Right lobe of liver (tissue), 6 donors: ENCODE data around the gene SNRNP27. TPM values are rescaled to one million over a fixed set of nuclear protein-coding genes. Genes with fewer than 3 reads are reported as not detected.

Experiments used
- ATAC-seq, 4 donors: fragments of 200-7000 bp; cut with Tn5 transposase; one replicate each; pipeline ENCODE4 v1.9.1; 2020; ENCODE audit warnings: mild to moderate bottlenecking in 4 of 4, moderate library complexity in 4 of 4
- DNase-seq, 3 donors: peaks; one replicate each; pipeline ENCODE4 v3.0.0-alpha.2; 2020
- H3K27ac ChIP-seq, 3 donors: fragments of 200-600 bp; one replicate each; pipeline ENCODE4 v1.8.0; 2022
- H3K27me3 ChIP-seq, 2 donors: fragments of 200-600 bp; one replicate each; pipeline ENCODE4 v1.8.0; 2022
- H3K36me3 ChIP-seq, 4 donors: fragments of 200-600 bp; sonication (generic) in 1 of 4; one replicate each; pipeline versions ENCODE4 v1.5.1 to v1.8.0; 2017 to 2022; ENCODE audit warnings: control low read depth in 1 of 4
- H3K4me1 ChIP-seq, 4 donors: fragments of 200-600 bp; sonication (generic) in 1 of 4; one replicate each; pipeline versions ENCODE4 v1.5.1 to v1.8.0; 2017 to 2022; ENCODE audit warnings: control low read depth in 1 of 4
- H3K4me3 ChIP-seq, 3 donors: fragments of 200-600 bp; one replicate each; pipeline ENCODE4 v1.8.0; 2022
- H3K9me3 ChIP-seq, 4 donors: fragments of 200-600 bp; sonication (generic) in 1 of 4; one replicate each; pipeline versions ENCODE4 v1.5.1 to v1.8.0; 2017 to 2022; ENCODE audit warnings: control low read depth in 1 of 4
- POLR2A ChIP-seq: fragments of 450-650 bp; IDR thresholded peaks from one replicate; pipeline ENCODE4 v1.6.1; 2017; ENCODE audit warnings: antibody characterized with exemption, mild to moderate bottlenecking
- WGBS: methylation state at CpG from one replicate; pipeline ENCODE4 v1.1.6; 2018; ENCODE audit warnings: low coverage, low lambda C conversion rate; ENCODE audit not compliant: insufficient coverage; ENCODE audit errors: missing lambda C conversion rate; 5-methylcytosine and 5-hydroxymethylcytosine counted together
- intact Hi-C, 2 donors: fragments of 100-400 bp; cut with DNase I; formaldehyde crosslinking; loops; one replicate each; pipeline versions ENCODE4 v1.11.2 to v1.14.1; 2022
- total RNA-seq, 6 experiments: library from RNA; depleted of rRNA in 2 of 6; stranded (reverse); fragments of >200 nt in 2 of 6; fragmentation: NEBNext Ultra II Directional in 3 of 6; extraction: Animal tissue kit (Norgen Biotek cat#: 25700) in 3 of 6; gene quantifications; one replicate each; pipeline versions ENCODE4 v1.1.0 to v1.2.4, GENCODE V29; 2016 to 2023
- TF ChIP-seq, protein P1 (sequence below), 4 donors: fragments of 200-600 bp in 3 of 4; fragments of 450-650 bp in 1 of 4; IDR thresholded peaks; one replicate each; pipeline versions ENCODE4 v1.5.1 to v1.8.0; 2016 to 2022; ENCODE audit warnings: antibody characterized with exemption in 4 of 4, mild to moderate bottlenecking in 2 of 4
- donor health status: DM: no; HTN: yes; CAD: no.
- donor health status: DM: no; HTN: no; CAD: no.
- donor health status: DM: no; HTN: no; CAD: no.
- donor health status: DM: no; HTN: yes; CAD: no.
- donor health status: DM: no; HTN: yes; CAD: no.

Gene SNRNP27
- total RNA-seq, 6 experiments from 2014 or later: 12.1 to 37.7 (median 17.2) TPM

DNA sequence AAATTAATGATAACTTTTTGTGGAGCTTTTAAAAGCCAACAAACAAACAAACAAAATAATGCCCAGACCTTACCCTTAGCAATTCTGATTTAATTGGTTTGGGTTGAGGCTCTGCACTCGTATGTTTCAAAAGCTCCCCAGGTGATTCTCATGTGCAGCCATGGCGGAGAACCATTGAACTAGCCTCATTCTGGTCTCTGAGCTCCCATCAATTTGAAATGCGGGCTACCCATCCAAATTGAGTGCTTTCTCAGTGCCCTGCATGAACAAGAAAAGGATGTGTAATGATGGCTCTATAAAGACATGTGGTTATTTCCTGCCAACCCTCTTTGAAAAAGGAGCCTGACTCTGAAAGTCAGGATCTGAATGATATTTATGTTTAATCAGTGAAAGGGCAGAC is 29.4 kb downstream of the SNRNP27 start:
- Histone ChIP-seq H3K9me3 (no peaks in the 10 kb centered on the region), H3K36me3 (peaks cover 0 to 54% (median 7%) of the 10 kb centered on the region in 4 donors), H3K27ac (no peak overlapping the region), H3K4me1 (peaks cover 0 to 15% (median 0%) of the 10 kb centered on the region in 4 donors), H3K27me3 (no peaks in the 10 kb centered on the region), H3K4me3 (no peak overlapping the region)
- intact Hi-C loops: no loop called here
- WGBS: 93% methylated on average over 2 of the region's 3 CpGs
- no peak for ATAC-seq
- TF ChIP-seq POLR2A: no peak
- TF ChIP-seq, protein P1, sequence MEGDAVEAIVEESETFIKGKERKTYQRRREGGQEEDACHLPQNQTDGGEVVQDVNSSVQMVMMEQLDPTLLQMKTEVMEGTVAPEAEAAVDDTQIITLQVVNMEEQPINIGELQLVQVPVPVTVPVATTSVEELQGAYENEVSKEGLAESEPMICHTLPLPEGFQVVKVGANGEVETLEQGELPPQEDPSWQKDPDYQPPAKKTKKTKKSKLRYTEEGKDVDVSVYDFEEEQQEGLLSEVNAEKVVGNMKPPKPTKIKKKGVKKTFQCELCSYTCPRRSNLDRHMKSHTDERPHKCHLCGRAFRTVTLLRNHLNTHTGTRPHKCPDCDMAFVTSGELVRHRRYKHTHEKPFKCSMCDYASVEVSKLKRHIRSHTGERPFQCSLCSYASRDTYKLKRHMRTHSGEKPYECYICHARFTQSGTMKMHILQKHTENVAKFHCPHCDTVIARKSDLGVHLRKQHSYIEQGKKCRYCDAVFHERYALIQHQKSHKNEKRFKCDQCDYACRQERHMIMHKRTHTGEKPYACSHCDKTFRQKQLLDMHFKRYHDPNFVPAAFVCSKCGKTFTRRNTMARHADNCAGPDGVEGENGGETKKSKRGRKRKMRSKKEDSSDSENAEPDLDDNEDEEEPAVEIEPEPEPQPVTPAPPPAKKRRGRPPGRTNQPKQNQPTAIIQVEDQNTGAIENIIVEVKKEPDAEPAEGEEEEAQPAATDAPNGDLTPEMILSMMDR (IDR thresholded peaks at IDR 0.05): no peak
- DNase-seq: no peak

DNA sequence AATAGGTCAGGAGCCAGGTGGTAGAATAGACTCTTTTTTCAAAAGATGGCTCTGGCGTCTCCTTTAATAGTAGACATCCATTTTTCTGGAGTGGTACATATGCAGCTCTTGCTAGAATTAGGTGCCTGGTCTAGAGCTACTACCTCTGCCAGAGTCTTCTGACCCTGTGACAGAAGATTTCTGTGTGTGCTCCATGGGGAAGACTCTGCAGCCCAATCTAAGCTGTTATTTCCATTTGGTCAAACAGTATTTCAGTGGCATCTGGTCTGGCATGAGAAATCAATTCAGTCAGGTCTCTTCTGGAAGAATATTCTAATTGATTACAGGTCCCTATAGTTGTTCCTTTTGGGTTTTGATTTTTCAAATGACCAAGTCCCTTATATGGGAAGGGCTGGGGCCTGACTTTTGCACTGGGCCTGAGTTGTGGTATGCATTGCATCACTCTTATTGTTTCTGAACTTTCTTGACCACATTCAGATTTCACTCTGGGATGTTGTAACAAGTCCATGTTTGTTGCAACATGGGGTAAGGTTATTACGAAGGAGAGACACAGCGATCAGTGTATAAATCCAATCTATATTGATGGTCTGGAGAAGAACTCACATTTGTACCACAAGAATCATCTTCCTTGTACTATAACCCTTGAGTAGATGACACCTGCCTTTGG is 33.2 kb downstream of the SNRNP27 start:
- H3K27ac ChIP-seq: peak overlapping the region in 2 of 3 donors; percentile 42 to 81
- no peak for DNase-seq
- H3K9me3 ChIP-seq: no peaks in the 10 kb centered on the region
- peaks cover 0 to 24% (median 0%) of the 10 kb centered on the region in 4 donors for H3K36me3 ChIP-seq
- no peak overlapping the region for H3K4me3 ChIP-seq
- H3K4me1 ChIP-seq: peaks cover 0 to 15% (median 0%) of the 10 kb centered on the region in 4 donors
- peak; percentile 86 to 94 (median 90) for ATAC-seq
- WGBS: 43% methylated on average over 3 of the region's 3 CpGs
- no peaks in the 10 kb centered on the region for H3K27me3 ChIP-seq
- TF ChIP-seq POLR2A: no peak
- TF ChIP-seq, protein P1 (IDR thresholded peaks at IDR 0.05): no peak
- intact Hi-C loops: no loop called here

DNA sequence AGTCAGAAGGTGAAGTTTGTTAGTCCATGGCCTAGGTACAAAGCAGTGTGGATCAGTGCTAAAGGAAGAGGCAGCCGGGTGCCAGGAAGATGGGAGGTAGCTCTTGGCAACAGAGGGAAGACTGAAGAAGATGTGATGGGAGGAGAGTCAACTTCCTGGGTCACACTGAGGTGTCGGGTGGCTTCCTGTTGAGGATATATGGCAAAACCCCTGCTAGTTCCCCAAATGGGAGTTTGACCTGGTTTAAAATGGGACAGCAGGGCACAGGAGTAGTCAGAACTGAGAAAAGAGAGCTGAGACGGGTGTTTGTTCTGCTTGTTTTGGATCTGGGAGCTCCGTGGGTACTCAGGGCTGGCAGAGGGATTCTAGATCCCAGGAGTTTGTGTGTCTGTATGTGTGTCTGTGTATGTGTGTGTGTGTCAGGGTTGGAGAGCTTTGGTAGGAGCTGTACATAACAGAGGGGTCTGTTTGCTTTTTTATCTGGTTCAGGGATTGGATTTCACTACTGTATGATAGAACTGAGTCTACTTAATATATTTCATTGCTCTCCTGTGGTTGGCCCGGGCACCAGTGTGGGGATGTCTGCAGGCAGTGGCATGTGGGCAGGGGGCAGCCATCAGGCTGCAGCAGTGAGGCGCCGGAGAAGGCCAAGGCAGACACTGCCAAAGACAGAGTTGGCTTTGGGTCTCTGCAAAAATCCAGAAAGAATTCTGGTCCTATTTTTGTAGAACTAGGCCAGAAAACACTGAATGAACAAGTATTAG is 38.3 kb downstream of the SNRNP27 start:
- ATAC-seq (no peak), DNase-seq (no peak)
- peaks cover 0 to 17% (median 4%) of the 10 kb centered on the region in 4 donors for H3K36me3 ChIP-seq
- intact Hi-C loops: loop anchor here in 1 of 2 donors (10.0 kb wide), 1 partner anchor 133 kb away; no protein-coding TSS in a partner anchor
- no peaks in the 10 kb centered on the region for H3K27me3 ChIP-seq
- no peak overlapping the region for H3K4me3 ChIP-seq
- no peak overlapping the region for H3K27ac ChIP-seq
- 95% methylated on average over 4 of the region's 7 CpGs for WGBS
- no peak for TF ChIP-seq POLR2A
- TF ChIP-seq, protein P1 (IDR thresholded peaks at IDR 0.05): no peak
- H3K9me3 ChIP-seq: no peaks in the 10 kb centered on the region
- peaks cover 0 to 19% (median 0%) of the 10 kb centered on the region in 4 donors for H3K4me1 ChIP-seq

DNA sequence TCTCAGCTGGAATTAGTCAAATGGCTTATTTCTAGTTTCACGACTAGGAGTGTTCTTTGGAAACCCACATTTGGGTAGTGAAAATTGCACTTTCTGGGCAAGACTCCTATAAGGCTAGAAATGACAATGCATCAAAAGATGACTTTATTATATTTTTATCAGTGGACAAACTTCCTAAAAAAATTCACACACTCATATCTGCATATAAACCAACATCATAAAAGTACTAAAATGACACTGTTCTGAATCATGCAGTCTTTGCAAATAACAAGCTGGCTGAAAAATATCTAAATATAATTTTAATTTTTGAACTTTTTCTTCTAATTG is 38.8 kb downstream of the SNRNP27 start:
- H3K36me3 ChIP-seq: peaks cover 0 to 23% (median 7%) of the 10 kb centered on the region in 4 donors
- TF ChIP-seq, protein P1 (IDR thresholded peaks at IDR 0.05): no peak
- TF ChIP-seq POLR2A: no peak
- H3K27me3 ChIP-seq: no peaks in the 10 kb centered on the region
- no peak overlapping the region for H3K4me3 ChIP-seq
- no peak overlapping the region for H3K27ac ChIP-seq
- intact Hi-C loops: loop anchor here in 1 of 2 donors (10.0 kb wide), 1 partner anchor 132 kb away; no protein-coding TSS in a partner anchor
- ATAC-seq (no peak), DNase-seq (no peak)
- H3K9me3 ChIP-seq: no peaks in the 10 kb centered on the region
- 50% methylated on average over 1 of the region's 1 CpG for WGBS
- peaks cover 0 to 15% (median 0%) of the 10 kb centered on the region in 4 donors for H3K4me1 ChIP-seq
